Choroid plexus epithelial cell (primary cell): ENCODE measurements around the gene SLC6A7.

Experiments
- DNase-seq: peaks from one replicate; pipeline ENCODE4 v3.0.0-alpha.2; 2010; ENCODE audit warnings: low read depth
- H3K4me3 ChIP-seq: 2 replicates; pipeline ENCODE4 v1.5.1; 2011; ENCODE audit warnings: low read depth, mild to moderate bottlenecking, control low read depth, low read length, moderate library complexity
- TF ChIP-seq, protein P1 (sequence below): conservative IDR thresholded peaks from 2 replicates; pipeline ENCODE4 v1.5.1; 2011; ENCODE audit warnings: low read depth, mild to moderate bottlenecking, control low read depth, inconsistent platforms, low read length, moderate library complexity

Gene SLC6A7

DNA sequence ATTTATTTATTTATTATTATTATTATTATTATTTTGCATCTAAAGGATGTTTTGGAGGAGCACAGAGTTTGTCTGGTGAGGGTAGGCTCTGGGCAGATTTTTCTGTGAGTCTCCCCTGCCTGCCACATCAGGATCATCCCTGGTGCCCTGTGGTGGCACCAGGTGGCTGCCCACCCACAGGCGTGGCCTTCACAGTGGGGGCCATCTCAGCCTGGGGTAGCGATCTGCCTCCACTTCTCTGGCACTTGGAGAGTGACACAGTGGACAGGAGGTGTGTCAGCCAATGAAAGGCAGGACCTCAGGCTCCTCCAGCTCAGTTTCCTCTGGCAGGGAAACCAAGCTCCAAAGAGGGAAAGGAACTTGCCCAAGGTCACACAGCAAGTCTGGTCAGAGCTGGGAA, 30.0 kb downstream of the SLC6A7 start:
- no peak overlapping the region for H3K4me3 ChIP-seq
- DNase-seq, result no peak
- TF ChIP-seq, protein P1, sequence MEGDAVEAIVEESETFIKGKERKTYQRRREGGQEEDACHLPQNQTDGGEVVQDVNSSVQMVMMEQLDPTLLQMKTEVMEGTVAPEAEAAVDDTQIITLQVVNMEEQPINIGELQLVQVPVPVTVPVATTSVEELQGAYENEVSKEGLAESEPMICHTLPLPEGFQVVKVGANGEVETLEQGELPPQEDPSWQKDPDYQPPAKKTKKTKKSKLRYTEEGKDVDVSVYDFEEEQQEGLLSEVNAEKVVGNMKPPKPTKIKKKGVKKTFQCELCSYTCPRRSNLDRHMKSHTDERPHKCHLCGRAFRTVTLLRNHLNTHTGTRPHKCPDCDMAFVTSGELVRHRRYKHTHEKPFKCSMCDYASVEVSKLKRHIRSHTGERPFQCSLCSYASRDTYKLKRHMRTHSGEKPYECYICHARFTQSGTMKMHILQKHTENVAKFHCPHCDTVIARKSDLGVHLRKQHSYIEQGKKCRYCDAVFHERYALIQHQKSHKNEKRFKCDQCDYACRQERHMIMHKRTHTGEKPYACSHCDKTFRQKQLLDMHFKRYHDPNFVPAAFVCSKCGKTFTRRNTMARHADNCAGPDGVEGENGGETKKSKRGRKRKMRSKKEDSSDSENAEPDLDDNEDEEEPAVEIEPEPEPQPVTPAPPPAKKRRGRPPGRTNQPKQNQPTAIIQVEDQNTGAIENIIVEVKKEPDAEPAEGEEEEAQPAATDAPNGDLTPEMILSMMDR, result no peak

DNA sequence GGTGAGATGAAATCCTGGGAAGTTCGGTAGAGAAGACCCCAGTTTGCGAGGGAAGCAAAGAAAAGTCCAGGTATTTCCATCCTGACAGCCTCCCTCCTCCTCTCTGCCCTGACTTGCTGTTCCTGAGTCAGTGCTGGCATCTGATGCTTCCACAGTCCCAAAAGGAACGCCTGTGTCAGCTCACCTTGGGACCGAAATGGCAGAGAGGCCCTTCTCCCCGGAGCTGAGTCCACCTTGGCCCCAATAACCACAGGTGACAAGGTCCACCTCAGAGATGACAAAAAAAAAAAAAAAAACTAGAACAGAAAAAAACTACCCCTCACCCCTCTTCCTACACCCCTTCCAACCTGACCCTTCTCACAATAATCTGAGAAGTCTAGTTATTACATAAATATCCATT, 31.6 kb downstream of the SLC6A7 start:
- no peak overlapping the region for H3K4me3 ChIP-seq
- TF ChIP-seq, protein P1, result no peak

DNA sequence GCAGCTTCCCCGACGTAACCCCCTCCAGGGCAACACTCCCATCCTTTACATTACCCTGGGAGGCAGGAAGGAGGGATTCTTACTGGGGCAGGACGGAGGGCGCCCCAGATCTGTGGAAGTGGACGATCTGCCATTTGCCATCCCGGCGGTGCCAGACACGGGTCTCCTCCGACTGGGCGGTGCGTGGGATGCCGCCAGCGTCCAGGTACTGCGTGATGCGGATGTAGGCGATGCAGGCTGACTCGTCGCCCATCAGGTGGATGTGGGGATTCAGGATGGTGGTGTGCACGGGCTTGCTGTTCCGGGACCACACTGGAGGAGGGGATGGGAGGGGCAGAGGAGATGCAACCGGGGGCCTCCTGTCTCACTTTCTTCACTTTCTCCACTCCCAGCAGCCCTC, 33.0 kb downstream of the SLC6A7 start:
- TF ChIP-seq, protein P1, result no peak
- DNase-seq, result no peak
- H3K4me3 ChIP-seq, result no peak overlapping the region

More for the DNA sequence above, 31.6 kb downstream of the SLC6A7 start:
- no peak for DNase-seq

DNA sequence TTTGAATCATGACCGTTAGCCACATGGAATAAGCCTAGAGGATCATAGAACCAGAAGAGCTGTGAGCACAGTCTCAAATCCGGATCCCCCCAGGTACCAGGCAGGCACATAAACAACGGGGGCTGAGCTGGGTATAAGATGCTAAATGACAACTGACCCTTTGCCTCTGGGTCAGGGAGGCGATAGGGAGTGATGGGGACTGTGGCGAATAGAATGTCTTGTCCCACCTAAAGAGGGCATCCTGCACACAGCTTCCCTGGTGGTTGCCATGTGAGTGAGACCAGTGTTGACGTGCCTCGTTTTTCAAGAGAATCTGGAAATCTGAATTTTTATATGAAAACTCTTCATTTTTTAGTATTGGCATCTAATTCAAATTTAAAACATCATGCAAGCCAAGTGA, 33.6 kb downstream of the SLC6A7 start:
- TF ChIP-seq, protein P1, result no peak

DNA sequence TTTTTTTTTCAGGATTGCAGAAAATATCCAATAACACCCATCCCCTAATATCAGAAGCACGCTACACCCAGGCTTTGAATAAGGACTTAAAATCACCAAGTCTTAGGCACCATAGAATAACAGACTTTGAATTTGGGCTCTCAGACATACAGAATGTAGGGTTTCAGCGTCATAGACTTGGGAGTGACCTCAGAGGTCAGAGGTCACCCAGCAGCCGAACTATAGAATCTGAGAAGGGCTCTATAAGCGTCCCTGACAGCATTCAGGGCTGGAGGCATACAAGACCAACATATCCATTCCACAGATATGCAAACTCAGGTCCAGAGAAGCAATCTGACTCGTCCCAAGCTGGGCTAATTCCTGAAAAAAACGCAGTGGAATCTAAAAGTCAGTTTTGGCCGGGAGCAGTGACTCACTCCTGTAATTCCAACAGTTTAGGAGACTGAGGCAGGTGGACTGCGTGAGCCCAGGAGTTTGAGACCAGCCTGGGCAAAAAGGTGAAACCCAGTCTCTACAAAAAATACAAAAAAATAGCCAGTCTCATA, 34.7 kb downstream of the SLC6A7 start:
- peak; percentile 8 for DNase-seq
- TF ChIP-seq, protein P1, result no peak
- H3K4me3 ChIP-seq, result no peak overlapping the region

More for the DNA sequence above, 33.6 kb downstream of the SLC6A7 start:
- H3K4me3 ChIP-seq, result no peak overlapping the region
- DNase-seq, result no peak

DNA sequence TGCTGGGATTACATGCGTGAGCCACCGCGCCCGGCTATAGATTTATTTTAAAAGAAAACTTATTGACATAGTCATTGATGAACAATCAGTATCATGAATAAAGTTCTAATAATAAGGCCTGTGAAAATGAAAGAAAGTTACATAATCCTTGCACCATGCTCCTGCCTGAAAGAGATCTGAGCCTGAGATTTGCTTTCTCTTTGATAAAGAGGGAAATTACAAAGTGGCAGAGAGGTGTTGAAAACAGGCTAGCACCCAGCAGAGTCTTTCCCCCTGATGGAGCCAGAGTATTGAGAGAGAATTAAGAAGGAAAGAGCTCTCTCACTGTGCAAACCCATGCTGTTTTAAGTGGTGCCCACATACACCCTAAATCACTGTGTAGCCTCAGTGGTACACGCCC, 37.2 kb downstream of the SLC6A7 start:
- TF ChIP-seq, protein P1, result peak; percentile 23
- DNase-seq, result peak; percentile 16
- no peak overlapping the region for H3K4me3 ChIP-seq

DNA sequence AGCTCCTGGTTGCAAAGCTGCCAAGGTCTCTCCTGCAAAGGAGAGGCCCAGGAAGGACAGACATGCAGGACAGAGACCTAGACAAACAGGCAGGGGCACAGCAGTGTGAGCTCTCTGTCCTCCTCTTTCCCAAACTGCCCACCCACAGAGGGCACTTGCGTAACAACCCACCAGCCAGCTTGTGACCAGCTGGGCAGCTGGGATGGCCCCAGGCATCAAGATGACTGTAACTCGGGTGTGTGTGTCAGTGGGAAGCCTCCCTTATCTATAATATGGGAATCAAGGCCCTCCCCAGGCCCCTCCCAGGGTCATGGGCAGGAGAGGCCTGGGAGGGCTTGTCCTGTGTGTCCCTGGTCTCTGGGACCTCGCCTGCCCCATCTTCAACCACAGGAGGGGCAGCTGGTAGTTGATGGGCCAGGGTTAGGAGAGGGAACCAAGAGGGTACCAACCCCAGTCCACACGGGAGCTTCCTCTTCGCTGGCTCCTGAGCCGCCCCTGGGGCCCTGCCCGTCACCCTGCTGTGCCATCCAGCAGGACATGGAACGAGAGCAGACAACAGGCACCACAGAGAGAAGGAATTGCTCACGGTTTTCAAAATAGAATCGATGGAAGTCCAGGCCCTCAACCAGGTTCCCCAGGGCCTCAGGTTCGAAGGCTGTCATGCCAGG, 37.9 kb downstream of the SLC6A7 start:
- TF ChIP-seq, protein P1, result no peak
- no peak for DNase-seq
- H3K4me3 ChIP-seq, result no peak overlapping the region
